Islet precursor cell (in vitro differentiated cells): Measurements from ENCODE around the gene GRAMD4.

ENCODE experiments used
- DNase-seq: peaks from one replicate; pipeline ENCODE4 v3.0.0-alpha.2; 2018

GRAMD4 gene

DNA sequence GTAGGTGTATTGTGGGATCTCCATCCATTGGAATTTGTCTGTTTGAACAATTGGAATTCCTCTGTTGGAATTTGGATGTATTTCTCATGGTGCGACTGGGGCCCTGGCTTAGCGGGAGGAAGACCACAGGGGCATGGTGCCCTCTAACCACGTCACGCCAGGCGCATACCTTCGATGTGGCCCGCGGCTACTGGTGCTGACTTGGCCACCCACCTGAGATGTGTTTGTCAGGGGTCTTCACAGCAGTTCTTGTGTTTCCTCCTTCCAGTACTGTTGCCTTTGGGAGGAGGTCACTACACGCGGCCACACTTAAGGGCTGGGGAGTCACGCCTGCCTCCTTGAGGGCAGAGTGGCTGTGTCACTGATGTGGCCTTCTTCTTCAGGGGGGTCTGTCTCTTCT is 36.6 kb upstream of the GRAMD4 start:
- DNase-seq, result no peak

DNA sequence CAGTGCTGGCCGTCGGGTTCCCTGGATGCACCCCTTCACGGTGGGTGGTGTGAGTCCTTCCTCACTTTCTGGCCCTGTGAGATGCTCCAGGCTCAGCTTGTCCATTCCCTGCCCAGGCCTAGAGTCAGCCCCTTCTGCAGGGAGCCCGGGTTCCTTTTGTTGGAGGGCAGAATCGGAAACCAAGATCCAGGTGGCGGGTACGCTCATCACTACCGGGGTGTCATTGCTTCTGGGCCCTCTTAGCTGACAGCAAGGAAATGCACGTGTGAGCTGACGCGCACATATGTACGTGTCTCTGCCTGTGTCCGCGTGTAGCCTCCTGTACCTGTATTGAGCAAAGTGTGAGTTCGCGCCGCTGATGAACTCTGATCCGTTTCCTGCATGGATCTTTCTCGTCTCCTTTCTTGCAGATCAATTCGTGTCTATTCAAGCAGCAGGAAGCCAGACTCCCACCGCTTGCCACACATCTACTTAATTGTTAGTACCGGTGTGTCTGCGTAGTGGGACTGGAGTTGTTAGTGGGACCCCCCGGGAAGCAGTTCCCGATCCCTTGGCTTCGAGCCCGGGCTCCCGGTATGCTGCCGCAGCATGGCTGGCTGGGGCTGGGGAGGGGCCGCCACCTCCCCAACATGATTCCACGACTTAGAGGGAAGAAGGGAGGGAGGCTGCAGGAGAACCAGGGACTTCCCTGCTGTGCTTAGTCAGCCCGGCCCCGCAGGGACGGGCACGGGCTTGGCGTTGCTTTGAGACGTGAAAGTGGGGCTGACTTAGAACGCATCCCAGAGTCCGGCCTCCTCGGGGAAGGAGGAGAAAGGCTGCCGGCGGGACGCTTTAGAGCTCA is 35.9 kb upstream of the GRAMD4 start:
- DNase-seq, result no peak

DNA sequence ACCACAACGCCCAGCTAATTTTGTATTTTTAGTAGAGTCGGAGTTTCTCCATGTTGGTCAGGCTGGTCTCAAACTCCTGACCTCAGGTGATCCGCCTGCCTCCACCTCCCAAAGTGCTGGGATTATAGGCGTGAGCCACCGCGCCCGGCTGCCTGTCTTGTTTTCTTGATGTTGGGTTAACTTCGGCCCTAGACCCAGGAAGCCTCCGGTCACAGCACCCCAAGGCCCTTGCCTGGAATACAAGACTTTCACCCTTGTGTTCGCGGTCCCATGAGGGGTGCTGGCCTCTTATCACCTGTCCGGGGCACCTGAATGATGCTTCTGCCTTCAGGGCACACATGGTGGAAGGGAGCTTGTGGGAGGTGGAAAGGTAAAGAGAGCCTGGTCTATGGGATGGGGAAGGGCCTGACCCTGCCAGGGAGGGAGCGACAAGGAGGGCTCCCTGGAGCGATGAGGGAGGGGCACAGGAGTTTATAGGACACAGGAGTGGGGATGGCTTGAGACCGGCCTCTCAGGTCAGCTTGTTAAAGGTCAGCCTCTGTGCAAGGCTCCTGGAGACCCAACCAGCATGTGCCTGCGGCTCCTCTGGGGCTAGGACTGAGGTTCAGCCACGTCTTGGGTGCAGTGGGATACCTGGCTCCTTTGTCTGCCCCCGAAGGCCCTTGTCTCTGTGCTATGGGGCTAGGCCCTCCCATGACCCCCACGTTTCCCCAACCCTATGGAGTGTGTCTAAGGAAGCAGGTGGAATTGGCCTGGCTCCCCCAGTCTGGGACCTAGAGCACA is 34.7 kb upstream of the GRAMD4 start:
- no peak for DNase-seq

DNA sequence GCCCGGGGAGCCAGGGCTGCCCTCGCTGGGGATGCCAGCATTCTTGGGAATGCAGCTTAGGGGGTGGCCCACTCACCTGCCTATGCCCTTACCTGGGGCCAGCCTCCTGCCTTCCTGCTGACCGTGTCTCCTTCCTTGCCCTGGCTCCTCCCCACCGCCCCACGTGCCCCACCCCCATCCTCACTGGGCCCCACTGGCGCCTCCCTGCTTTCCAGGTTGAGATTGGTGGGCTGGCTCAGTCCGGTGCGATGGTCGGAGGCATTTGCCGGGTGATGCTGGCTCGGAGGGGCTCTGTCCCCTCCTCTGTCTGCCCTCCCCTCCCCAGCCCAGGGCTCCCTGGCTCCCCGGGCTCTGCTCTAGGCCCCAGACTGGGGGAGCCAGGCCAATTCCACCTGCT is 34.1 kb upstream of the GRAMD4 start:
- DNase-seq, result no peak

DNA sequence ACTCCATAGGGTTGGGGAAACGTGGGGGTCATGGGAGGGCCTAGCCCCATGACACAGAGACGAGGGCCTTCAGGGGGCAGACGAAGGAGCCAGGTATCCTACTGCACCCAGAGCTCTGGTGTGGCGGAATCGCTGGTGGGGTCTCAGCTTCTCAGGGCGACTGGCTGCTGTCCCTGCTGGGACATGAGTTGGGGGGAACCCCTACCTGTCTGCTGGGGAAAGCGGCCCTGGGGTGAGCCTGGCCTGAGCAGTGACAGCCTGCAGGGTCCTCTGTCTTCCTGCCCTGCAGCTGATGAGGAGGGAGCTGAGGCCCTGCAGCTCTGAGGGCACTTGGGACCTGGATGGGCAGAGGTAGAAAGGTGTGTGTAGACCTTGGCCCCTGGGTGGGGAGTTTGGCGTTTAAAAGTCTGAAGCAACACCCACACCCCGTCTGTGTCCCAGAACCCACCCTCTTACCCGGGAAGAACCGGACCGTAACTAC is 33.6 kb upstream of the GRAMD4 start:
- no peak for DNase-seq

DNA sequence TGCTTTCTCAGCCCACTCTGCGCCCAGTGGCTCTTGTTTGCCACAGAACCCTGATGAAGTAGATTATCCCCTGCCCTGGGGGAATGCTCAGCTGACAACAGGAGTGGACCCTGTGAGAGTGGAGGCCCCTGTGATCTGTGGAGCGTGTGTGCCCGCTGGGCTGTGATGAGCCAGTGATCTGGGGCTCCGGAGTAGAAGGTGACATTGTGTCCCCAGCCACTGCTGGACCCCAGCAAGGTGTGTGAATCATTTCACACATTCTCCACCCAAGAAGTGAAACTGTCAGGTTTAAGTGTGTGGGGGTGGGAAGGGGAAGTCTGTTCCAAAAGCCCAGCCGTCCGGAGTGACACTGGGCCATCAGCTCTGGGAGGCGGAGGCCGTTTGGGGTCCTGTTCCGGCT is 33.1 kb upstream of the GRAMD4 start:
- no peak for DNase-seq

DNA sequence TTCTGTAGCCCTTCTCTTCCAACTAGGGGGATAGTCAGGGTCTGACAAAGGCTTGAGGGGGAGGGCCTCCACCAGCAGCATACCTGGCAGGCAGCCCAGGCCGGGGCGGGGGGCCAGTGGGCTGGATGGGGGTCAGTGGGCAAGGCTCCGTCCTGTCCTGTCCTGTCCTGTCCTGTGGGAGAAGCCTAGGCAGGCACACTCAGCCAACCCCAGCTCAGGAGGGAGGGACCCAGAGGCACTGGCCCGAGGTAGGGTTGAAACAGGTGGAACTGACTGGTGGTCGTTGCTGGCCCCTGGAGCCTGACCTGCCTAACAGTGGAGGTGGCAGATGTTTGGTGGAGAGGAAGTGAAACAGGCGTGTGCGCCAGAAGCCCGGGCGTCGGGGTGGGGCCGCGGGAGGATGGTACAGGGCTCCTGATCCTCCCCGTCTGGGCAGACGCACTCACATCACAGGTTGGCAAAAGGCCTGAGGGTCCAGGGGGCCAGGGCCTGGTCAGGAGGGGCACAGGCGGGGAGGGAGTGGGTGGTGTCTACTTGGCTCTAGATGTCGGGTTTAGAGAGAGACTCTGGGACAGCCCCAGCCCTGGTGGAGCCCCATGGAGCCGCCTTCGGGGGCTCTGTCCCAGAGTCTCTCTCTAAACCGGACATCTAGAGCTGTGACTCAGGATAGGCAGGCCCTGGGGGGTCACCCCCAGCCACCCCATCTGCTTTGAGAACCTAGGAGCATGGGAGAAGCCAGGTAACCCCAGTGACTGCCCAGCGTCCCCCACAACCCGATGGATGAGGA is 32.5 kb upstream of the GRAMD4 start:
- DNase-seq, result no peak

DNA sequence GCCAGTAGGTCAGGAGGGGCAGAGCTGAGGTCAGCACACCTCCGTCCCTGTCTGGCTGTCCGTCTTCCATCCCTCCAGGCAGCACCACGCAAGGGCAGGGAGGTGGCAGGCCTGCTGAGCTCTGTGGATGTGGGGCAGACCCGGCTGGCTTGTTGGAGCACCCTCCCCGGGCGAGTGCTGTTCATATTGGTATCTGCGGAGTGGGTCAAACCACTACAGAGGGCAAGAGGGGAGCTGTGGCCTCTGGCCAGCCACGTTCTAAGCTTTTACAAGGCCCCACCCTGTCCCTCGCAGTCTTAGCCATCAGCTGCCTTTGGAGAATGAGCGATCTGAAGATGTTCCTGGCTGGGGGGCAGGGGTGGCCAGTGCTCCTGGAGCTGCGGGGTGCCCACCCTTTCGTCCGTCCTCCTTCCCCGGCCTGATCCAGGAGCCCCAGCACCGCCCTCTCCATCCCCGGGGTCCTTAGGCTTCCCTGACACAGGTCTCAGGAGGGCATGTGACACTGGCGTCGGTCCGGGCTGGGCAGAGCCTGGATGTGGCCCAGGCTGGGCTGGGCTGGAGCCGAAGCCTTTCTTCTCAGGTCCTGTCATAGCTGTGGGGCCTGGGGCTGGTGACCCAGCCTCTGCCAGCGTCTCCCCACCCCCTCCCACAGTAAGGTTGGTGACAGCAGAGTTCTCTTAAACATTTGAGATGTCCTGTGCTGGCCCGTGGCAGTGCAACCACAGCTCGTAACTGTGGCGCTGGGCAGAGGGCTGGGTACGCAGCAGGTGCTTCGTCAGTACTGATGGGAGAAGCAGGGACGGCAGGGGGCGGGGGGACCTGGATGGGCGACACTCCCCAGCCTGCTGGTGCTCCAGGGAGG is 31.7 kb upstream of the GRAMD4 start:
- DNase-seq, result no peak

DNA sequence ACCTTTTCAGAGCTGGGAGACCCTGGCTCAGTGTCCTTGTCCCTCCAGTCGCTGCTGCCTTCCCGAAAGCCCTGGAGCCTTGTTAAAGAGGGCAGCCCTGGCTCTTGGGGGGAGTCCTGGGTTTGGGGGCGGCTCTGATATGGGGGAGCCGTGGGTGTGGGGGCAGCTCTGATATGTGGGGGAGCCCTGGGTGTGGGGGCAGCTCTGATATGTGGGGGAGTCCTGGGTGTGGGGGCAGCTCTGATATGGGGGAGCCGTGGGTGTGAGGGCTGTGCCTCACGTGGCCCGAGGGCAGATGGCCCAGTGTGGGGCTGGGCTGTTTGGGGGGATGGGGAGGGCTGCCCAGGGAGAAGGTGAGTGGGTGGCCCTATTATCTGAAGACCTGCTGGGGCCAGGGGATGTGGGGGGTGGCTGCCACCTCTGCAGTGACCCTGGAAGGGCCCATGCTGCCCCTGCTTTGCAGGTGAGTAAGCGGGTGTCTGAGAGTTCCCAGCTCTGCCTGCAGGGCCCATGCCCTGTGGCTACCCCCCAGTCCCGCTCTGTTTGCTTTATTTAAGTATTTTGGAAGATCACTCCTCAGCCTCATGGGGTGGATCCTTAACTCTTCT is 30.9 kb upstream of the GRAMD4 start:
- no peak for DNase-seq

DNA sequence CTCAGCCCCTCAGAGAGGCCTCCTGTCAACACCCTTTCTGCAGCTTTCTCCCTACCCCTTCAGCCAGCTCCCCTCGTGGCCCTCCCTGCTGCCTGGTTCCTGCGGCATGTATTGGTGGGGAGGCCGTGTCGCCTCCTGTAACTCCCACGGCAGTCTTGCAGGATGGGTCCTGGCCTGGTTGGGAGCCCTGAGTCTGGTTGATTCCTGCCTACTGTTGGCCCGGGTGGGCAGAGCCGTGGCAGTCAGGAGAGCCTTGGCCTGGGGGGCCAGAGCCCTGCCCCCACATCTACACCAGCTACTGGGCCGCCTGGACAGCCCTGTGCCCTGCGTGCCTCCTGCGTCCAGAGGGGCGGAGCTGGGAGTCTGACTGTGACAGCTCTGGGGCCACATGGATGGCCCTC is 30.3 kb upstream of the GRAMD4 start:
- no peak for DNase-seq

DNA sequence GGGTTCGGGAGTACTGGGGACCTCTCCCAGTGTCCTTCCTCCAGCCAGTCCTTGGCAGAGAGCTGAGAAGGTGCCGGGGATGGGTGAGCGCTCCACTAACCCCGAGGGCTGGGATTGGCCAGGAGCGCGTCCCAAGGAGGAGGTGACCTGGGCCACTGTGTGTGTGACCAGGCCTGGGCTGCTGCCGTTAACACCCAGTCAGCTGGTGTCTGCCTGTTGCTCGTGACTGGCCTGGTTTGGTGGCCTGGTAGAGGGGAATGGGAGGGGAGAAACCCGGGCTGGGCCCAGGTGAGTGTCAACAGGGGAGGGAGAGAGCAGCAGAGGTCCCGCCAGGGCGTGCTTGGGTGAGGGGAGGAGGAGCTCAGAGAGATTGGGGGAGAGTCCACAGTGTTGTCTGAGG is 29.9 kb upstream of the GRAMD4 start:
- no peak for DNase-seq

DNA sequence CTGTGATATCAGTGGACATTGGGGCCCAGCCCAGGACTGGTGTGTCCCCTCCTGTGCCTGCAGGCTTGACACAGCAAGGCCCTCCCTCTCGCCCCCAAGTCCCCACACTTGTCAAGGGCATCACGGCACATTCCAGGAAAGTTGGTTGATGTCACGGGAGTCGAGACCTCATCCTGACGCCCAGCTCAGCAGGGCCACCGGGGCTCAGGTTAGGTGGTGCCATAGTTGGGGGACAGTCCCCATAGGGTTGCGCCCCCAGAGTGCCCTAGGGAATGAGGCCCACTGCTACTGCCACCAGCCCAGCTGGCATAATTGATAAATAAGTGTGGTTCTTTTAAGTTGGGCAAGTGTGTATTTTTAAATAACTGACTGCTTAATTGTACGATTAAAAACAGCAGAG is 28.3 kb upstream of the GRAMD4 start:
- DNase-seq, result no peak

DNA sequence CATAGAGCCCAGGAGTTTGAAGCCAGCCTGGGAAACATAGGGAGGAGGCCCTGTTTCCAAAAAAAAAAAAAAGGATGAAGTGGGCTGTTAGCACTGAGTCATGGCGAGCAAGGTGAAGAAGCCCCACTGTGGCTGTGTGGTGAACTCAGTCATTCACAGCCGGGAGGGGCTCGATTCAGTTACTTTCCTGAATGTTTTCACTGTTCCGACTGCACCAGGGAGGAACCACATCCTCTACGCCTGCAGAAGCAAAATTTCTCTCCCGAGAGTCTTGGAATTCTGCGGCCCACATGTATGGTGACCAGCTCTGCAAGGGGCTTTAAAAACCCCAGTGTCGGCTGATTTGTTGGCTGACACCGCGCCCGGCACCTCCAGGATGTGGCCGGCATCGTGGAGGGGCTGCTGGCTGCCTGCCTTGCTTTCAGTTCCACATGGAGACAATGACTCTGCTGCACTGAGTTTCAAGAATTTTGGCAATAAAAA is 27.8 kb upstream of the GRAMD4 start:
- peak; percentile 78 for DNase-seq

DNA sequence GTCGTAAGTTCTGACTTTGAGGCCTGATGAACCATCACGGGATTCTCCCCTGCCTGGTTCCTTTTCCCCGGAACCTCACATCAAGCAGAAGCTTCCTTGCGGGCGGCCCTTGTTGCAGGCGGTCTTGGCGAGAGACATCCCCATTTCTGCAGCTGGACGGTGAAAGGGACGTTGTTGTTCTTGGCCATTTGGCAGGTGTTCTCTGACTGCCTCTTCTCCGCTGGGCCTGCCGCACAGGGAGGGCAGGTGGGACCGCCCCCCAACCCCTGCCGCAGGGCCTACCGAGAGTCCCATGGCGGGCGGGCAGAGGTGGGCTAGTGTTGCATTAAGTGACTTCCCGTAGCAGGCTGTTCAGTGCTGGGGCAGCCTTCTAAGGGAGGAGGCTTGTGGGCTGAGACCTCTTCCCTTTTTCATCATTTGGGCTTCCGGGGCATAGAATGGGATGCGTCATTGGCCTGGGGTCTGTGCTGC is 26.9 kb upstream of the GRAMD4 start:
- DNase-seq, result no peak

DNA sequence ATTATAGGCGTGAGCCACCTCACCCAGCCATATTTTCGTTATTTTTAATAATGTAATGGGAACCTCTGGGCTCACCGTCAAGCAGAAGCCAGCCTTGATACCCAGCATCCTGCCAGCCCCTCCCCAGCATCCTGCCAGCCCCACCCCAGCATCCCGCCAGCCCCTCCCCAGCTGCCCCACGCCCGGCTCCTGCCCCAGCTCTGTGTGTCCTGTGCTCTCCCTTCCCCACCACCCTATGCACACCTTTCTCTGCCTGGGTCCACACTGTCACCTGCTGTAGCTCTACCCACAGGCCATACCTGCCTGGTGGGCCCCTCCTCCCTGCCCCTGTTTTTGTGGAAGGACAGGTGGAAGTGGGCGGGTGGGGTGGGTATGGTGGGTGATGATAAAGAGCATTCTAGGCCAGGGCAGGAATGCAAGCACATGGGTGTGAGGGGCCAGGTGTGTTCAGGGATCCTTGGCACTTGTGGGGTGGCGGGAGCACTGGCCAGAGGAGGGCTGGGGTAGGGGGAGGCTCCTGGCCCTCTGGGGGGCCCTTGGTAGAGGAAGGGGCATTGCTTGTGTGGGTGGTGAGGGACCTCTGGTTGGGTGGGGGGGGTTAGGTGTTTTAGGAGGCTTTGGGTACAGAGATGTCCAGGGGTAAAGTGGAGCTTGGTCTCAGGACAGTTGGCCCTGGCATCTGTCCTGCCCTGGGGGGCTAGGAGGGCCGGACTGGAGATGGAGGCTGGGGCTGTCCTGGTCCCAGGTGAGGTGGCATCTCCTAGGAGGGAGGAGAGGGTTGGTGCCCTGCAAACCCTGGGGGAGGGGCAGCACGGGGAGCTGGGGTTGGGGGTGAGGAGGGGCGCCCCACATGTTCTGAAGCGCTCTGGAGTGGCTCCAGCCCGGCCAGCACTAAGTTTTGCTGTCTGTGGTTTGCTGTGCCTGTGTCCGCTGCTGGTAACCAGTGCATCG is 25.9 kb upstream of the GRAMD4 start:
- no peak for DNase-seq

DNA sequence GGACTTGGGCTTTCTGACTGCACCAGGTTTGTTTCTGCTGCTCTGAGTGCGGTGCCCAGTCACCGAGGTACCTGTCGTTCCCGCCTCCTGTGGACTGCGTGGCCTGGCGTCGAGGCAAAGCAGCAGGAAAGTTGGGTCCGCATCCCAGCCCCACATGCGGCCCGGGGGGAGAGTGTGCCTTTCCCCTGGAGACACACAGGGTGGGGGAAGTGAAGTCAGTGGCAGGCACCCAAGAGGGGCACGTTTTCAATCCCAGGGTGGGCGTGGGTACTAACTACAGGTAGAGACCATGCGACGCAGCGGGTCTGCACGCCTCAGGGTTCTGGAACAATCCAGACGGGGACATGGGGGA is 25.3 kb upstream of the GRAMD4 start:
- no peak for DNase-seq

DNA sequence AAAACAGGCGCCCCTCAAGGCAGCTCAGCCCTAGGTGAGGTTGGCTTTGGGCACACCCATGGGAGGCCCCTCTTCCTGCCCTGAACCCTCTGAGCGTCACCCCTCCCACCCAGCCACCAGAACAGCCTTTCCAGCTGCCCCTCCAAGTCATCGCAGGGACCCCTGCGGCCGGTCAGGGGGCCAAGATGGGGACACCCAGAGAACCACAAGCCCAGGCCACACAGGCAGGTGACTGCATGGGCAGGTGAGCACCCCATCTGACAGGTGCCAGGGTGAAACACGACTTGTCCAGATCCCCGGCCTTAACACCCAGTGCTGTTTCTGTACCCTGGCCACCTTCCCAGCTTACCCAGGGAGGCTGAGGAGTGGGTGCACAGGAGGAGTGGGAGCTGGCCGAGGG is 24.6 kb upstream of the GRAMD4 start:
- DNase-seq, result no peak

DNA sequence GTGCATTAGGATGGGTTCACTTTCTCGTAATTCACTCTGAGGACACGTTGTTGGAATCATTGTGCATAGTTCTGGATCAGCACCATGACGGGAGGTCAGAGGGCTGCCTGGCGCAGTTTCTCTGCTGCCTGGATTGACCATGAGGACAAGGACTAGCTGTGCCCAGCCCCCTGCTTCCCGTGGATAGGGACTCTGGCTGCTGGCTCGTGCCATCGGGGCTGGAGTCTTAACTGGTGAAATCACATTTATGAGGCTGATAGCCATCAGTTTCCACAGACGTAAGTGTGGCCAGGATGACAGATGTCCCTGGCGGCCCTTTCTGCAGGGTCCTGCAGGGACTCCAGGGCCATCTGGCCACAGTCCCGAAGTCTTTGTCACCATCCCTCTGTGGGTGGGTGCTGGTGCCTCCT is 24.1 kb upstream of the GRAMD4 start:
- no peak for DNase-seq

DNA sequence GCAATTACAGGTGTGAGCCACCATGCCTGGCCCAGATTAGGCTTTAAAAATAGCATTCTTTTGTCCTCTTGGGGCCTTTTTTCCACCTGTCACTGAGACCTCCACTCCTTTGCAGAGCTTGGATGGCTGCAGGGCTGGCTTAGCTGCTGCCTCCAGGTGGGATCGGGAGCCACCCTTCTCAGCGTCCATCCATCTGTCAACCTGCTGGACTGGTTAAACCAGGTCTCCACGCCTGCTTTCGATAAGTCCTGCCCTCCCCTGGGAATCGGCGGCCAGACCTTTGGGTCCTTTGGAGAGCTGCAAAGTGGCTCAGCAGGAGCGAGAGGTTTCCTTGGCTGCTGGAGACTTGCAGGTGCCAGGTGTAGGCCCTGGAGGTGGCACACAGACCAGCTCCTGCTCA is 23.4 kb upstream of the GRAMD4 start:
- peak; percentile 96 for DNase-seq

DNA sequence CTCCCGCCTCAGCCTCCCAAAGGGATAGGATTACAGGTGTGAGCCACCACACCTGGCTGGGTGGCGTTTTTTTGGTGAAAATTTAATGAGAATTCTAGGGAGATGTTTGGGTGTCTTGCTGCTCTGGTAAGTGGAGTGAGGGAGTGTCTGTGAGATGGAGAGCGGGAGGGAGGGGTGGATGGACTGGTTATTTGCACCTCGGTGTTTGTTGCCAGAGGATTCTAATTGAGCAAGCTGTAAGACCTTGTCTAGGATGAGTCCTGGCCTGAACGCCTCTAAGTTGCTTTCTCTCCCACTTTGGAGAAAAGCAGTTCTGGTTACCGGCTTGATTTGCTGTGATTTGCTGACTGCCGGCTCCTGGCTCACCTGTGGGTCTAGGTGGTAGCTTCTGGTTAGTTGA is 22.0 kb upstream of the GRAMD4 start:
- no peak for DNase-seq
